Measurements from ENCODE around the gene CFAP46.

DNA sequence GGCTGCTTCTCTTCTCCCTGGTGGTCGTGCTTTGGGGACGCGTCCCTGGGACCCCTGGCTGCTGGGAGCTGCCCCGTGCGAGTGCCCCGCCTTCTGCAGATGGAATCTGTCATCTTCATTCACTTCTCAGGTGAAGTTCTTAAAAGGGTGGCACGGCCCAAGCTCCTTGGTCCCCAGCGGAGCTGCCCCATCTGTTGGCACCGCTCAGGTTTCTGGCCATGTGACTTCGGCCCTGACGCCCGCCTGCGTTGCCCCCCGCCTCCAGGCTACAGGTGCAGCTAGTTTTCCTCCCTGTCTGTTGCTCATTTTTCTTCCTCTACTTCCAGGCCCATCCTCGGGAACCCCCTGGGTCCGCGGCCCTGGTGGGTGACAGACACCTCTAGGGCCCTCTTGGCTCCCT, 149.6 kb downstream of the CFAP46 start:
- no peak for TF ChIP-seq EZH2 (IDR thresholded peaks at IDR 0.05; ENCODE audit: borderline replicate concordance)
- TF ChIP-seq, protein P1, sequence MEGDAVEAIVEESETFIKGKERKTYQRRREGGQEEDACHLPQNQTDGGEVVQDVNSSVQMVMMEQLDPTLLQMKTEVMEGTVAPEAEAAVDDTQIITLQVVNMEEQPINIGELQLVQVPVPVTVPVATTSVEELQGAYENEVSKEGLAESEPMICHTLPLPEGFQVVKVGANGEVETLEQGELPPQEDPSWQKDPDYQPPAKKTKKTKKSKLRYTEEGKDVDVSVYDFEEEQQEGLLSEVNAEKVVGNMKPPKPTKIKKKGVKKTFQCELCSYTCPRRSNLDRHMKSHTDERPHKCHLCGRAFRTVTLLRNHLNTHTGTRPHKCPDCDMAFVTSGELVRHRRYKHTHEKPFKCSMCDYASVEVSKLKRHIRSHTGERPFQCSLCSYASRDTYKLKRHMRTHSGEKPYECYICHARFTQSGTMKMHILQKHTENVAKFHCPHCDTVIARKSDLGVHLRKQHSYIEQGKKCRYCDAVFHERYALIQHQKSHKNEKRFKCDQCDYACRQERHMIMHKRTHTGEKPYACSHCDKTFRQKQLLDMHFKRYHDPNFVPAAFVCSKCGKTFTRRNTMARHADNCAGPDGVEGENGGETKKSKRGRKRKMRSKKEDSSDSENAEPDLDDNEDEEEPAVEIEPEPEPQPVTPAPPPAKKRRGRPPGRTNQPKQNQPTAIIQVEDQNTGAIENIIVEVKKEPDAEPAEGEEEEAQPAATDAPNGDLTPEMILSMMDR (IDR thresholded peaks at IDR 0.05; ENCODE audit: poor library complexity): no peak
- no peak for TF ChIP-seq EZH2phosphoT487 (IDR thresholded peaks at IDR 0.05; ENCODE audit: low read depth, severe bottlenecking, unreplicated experiment)

Measured in hepatocyte (in vitro differentiated cells).